ENCODE measurements around the gene PPT1. TPM values are rescaled to one million over a fixed set of nuclear protein-coding genes. Genes with fewer than 3 reads are reported as not detected.

The PPT1 gene
- total and polyA plus RNA-seq, 2 of the 13 experiments (the other 11 are each of a cell fraction or from before 2014, with no cell fraction given): 129 TPM

- Histone ChIP-seq H3K79me2 (ENCODE audit: insufficient read depth, low read length) (no peaks in the 10 kb centered on the region), H2AFZ (ENCODE audit: low read length) (no peak overlapping the region), H3K9ac (ENCODE audit: insufficient read depth, low read depth, low read length) (no peak overlapping the region), H3K27ac (ENCODE audit: extremely low read length, insufficient read depth, low read length) (no peak overlapping the region), H3K4me1 (ENCODE audit: insufficient read depth, low read length) (no peaks in the 10 kb centered on the region), H3K4me2 (ENCODE audit: low read depth, low read length) (no peak overlapping the region), H3K9me3 (ENCODE audit: low read length) (no peaks in the 10 kb centered on the region), H3K27me3 (ENCODE audit: control insufficient read depth in 1 of 2, insufficient read depth in 2 of 2, low read length in 2 of 2) (peaks cover 0 to 1% of the 10 kb centered on the region in 2 experiments; a peak in 1 of 5 replicates), H3K4me3 (replicated peaks in 1 of 3; ENCODE audit: insufficient read depth in 1 of 3, low read depth in 2 of 3, low read length in 3 of 3) (no peak overlapping the region), H4K20me1 (ENCODE audit: insufficient read depth, low read length) (no peaks in the 10 kb centered on the region), H3K36me3 (replicated peaks in 1 of 2; ENCODE audit: control insufficient read depth in 1 of 2, insufficient read depth in 2 of 2, low read length in 2 of 2) (no peaks in the 10 kb centered on the region)
- no peak for FAIRE-seq
- no TSS peak for BruUV-seq (replicated peaks)
- 37% methylated on average over 7 of the region's 7 CpGs for WGBS (ENCODE audit: low lambda C conversion rate)
- ChIA-PET POLR2A (no interaction called here), CTCF (ENCODE audit: low intra/inter-chr PET ratio, low total read pairs) (no interaction called here)
- no peak for ATAC-seq
- in situ Hi-C loops (cut with HindIII; ENCODE audit: extremely low pct_ligation_motif_present, low pct_unique_long_range_greater_than_20kb) (no loop called here), intact Hi-C loops (cut with micrococcal nuclease; ENCODE audit: unreplicated experiment) (no loop called here)
- TF ChIP-seq ZNF781 (CRISPR knock-in tag; IDR thresholded peaks at IDR 0.05; ENCODE audit: borderline replicate concordance, not compliant biosample characterization) (no peak), ZNF737 (CRISPR knock-in tag; IDR thresholded peaks at IDR 0.05; ENCODE audit: borderline replicate concordance) (no peak), CCAR2 (optimal IDR thresholded peaks at IDR 0.05; ENCODE audit: low read depth, low read length) (no peak), ZBTB40 (IDR thresholded peaks at IDR 0.05) (no peak), ZBTB40 (CRISPR knock-in tag; IDR thresholded peaks at IDR 0.05) (no peak)
- no peak for DNase-seq (ENCODE audit: low spot score)
These were observed 23.1 kb upstream of the PPT1 start for GRCh38 chr1:40120128-40120527.
